Nephron progenitor cell (in vitro differentiated cells): ENCODE data around the gene CD274.
A peak's percentile ranks its signal among the peaks of the same experiment; 100 is the strongest.
"Not testable (repeated sequence)": the region's sequence is repeated elsewhere in the genome, so short reads cannot be mapped to it uniquely, and the experiment has no call there.

Source experiments
- DNase-seq: peaks from one replicate; pipeline ENCODE4 v3.0.0; 2021
- H3K27ac Mint-ChIP-seq: 2 replicates; pipeline ENCODE4 v1.8.0; 2021; ENCODE audit warnings: mild to moderate bottlenecking, moderate library complexity, mixed read lengths
- H3K27me3 Mint-ChIP-seq: 2 replicates; pipeline ENCODE4 v1.8.0; 2021; ENCODE audit warnings: mild to moderate bottlenecking, low read depth, mixed read lengths; ENCODE audit not compliant: poor library complexity
- H3K36me3 Mint-ChIP-seq: 2 replicates; pipeline ENCODE4 v1.8.0; 2021; ENCODE audit warnings: low read depth, mixed read lengths
- H3K4me1 Mint-ChIP-seq: 2 replicates; pipeline ENCODE4 v1.8.0; 2021; ENCODE audit warnings: mixed read lengths
- H3K4me3 Mint-ChIP-seq: 2 replicates; pipeline ENCODE4 v1.8.0; 2021; ENCODE audit warnings: mild to moderate bottlenecking, moderate library complexity, mixed read lengths
- H3K9me3 Mint-ChIP-seq: 2 replicates; pipeline ENCODE4 v1.8.0; 2021; ENCODE audit warnings: mild to moderate bottlenecking, moderate library complexity, mixed read lengths
- TF ChIP-seq, protein P1 (sequence below): fragments of 200-600 bp; sonication (generic); IDR thresholded peaks from 2 replicates; pipeline ENCODE4 v1.5.0; 2021; ENCODE audit warnings: antibody characterized with exemption

The CD274 gene

DNA sequence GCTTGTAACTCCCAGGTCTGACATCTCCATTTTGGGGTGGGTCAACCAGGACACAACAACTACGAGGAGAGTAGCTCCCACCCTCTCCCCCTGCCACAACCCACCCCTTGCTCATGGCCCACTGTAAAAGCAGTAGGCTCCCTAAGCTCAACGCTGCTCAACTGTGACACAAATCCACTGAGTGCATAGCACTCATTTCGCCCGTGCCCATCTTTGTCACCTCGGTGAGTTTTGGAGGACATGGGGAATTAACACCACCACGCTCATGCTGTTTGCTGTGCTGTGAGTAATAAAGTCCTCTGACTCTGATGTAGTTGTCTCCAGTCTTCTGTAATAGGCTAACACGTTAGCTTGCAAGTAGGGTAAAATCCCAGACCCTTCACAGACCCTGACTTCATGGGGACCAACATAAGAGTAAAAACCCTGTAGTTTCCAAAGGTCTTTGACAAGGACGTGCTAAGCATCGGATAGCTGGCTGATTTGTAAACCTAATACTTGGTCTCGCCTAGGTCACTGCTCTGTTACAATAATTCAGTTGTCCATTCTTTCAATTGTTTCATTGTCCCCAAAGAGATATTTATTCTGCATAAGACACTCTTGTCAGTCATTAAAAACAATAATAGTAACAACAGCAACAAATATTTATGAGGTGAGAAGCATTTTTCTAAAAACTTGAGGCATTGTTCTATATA, 20.3 kb upstream of the CD274 start:
- H3K36me3 Mint-ChIP-seq: peaks cover 43% of the 10 kb centered on the region
- peaks cover 5% of the 10 kb centered on the region for H3K27me3 Mint-ChIP-seq
- H3K4me3 Mint-ChIP-seq: no peak overlapping the region
- TF ChIP-seq, protein P1, sequence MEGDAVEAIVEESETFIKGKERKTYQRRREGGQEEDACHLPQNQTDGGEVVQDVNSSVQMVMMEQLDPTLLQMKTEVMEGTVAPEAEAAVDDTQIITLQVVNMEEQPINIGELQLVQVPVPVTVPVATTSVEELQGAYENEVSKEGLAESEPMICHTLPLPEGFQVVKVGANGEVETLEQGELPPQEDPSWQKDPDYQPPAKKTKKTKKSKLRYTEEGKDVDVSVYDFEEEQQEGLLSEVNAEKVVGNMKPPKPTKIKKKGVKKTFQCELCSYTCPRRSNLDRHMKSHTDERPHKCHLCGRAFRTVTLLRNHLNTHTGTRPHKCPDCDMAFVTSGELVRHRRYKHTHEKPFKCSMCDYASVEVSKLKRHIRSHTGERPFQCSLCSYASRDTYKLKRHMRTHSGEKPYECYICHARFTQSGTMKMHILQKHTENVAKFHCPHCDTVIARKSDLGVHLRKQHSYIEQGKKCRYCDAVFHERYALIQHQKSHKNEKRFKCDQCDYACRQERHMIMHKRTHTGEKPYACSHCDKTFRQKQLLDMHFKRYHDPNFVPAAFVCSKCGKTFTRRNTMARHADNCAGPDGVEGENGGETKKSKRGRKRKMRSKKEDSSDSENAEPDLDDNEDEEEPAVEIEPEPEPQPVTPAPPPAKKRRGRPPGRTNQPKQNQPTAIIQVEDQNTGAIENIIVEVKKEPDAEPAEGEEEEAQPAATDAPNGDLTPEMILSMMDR: no peak
- H3K4me1 Mint-ChIP-seq: no peaks in the 10 kb centered on the region
- no peak for DNase-seq
- H3K9me3 Mint-ChIP-seq: peaks cover 27% of the 10 kb centered on the region
- H3K27ac Mint-ChIP-seq: no peak overlapping the region

DNA sequence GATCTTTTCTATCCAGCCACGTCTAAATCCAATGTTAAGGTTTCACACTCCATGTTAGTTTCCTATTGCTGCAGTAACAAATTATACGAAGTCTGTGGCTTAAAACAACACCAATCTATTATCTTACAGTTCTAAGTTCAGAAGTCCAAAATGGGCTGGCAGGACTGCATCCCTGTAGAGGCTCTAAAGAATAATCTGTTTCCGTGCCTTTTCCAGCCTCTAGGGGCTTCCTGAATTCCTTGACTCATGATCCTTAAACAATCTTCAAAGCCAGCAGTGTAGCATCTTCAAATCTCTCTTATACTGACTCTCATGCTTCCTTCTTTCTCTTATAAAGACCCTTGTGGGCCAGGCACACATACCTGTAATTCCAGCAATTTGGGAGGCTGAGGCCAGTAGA, 19.4 kb upstream of the CD274 start:
- peaks cover 35% of the 10 kb centered on the region for H3K9me3 Mint-ChIP-seq
- H3K4me3 Mint-ChIP-seq: no peak overlapping the region
- peaks cover 52% of the 10 kb centered on the region for H3K36me3 Mint-ChIP-seq
- H3K4me1 Mint-ChIP-seq: no peaks in the 10 kb centered on the region
- DNase-seq: no peak
- H3K27me3 Mint-ChIP-seq: peaks cover 5% of the 10 kb centered on the region
- no peak overlapping the region for H3K27ac Mint-ChIP-seq
- TF ChIP-seq, protein P1: no peak

DNA sequence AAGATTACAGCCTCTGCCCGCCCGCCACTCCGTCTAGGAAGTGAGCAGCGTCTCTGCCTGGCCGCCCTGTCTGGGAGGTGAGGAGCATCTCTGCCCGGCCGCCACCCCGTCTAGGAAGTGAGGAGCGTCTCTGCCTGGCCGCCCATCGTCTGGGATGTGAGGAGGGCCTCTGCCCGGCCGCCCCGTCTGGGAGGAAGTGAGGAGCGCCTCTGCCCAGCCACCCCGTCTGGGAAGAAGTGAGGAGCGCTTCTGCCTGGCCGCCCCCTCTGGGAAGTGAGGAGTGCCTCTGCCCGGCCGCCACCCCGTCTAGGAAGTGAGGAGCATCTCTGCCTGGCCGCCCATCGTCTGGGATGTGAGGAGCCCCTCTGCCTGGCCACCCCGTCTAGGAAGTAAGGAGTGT, 17.5 kb upstream of the CD274 start:
- H3K4me3 Mint-ChIP-seq, H3K27ac Mint-ChIP-seq, DNase-seq, H3K27me3 Mint-ChIP-seq: not testable (repeated sequence)
- peaks cover 17% of the 10 kb centered on the region for H3K4me1 Mint-ChIP-seq
- peaks cover 65% of the 10 kb centered on the region for H3K36me3 Mint-ChIP-seq
- H3K9me3 Mint-ChIP-seq: peaks cover 40% of the 10 kb centered on the region

- H3K9me3 Mint-ChIP-seq: peaks cover 40% of the 10 kb centered on the region
- H3K36me3 Mint-ChIP-seq: peaks cover 65% of the 10 kb centered on the region
- not testable (repeated sequence) for H3K27ac Mint-ChIP-seq, H3K27me3 Mint-ChIP-seq, H3K4me3 Mint-ChIP-seq, DNase-seq
- peaks cover 21% of the 10 kb centered on the region for H3K4me1 Mint-ChIP-seq
Measured at GRCh38 chr9:5433328-5433727, 17.0 kb upstream of the CD274 start.

GRCh38 chr9:5433841-5434810, 16.2 kb upstream of the CD274 start:
- not testable (repeated sequence) for H3K4me3 Mint-ChIP-seq, H3K27me3 Mint-ChIP-seq, H3K27ac Mint-ChIP-seq, DNase-seq
- peaks cover 65% of the 10 kb centered on the region for H3K36me3 Mint-ChIP-seq
- peaks cover 40% of the 10 kb centered on the region for H3K9me3 Mint-ChIP-seq
- peaks cover 28% of the 10 kb centered on the region for H3K4me1 Mint-ChIP-seq

DNA sequence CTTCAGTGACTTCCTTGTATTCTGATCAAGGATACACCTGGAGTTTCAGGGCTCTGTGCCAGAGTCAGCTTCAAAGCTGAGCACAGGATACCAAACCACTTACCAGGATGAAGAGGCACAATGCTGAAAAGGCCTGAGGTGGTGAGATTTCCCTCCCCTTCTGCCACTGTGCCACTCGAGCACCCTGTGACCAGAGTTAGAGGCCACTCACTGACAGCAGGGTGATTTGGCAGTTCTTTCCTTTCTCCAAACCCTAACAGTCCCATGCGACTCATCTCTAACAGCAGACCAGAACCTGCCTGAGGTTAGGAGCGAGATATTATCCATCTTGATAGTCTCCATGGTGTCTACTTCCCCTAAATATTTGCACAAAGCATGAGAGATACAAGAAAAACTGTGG, 14.4 kb upstream of the CD274 start:
- Mint-ChIP-seq H3K4me1 (peaks cover 28% of the 10 kb centered on the region), H3K9me3 (peaks cover 40% of the 10 kb centered on the region), H3K4me3 (peak overlapping the region; percentile 95), H3K36me3 (peaks cover 57% of the 10 kb centered on the region), H3K27ac (no peak overlapping the region), H3K27me3 (peaks cover 9% of the 10 kb centered on the region)
- TF ChIP-seq, protein P1: no peak
- DNase-seq: no peak

GRCh38 chr9:5436441-5436840, 13.9 kb upstream of the CD274 start:
- H3K9me3 Mint-ChIP-seq: peaks cover 40% of the 10 kb centered on the region
- H3K4me3 Mint-ChIP-seq: peak overlapping the region; percentile 95
- DNase-seq: no peak
- H3K27me3 Mint-ChIP-seq: peaks cover 12% of the 10 kb centered on the region
- H3K27ac Mint-ChIP-seq: no peak overlapping the region
- TF ChIP-seq, protein P1: no peak
- H3K36me3 Mint-ChIP-seq: peaks cover 51% of the 10 kb centered on the region
- peaks cover 28% of the 10 kb centered on the region for H3K4me1 Mint-ChIP-seq
